Mesothelial cell of epicardium (in vitro differentiated cells): ENCODE measurements around the gene RILPL2. TPM values are rescaled to one million over a fixed set of nuclear protein-coding genes. Genes with fewer than 3 reads are reported as not detected.

Experiments used
- DNase-seq, 2 experiments: peaks; one replicate each; pipeline ENCODE4 v3.0.0; 2021; ENCODE audit warnings: low spot score in 2 of 2; ENCODE audit not compliant: unreplicated experiment in 2 of 2
- H3K27ac Mint-ChIP-seq: 2 replicates; pipeline ENCODE4 v1.8.0; 2021; ENCODE audit warnings: mixed read lengths
- H3K27me3 Mint-ChIP-seq: 2 replicates; pipeline ENCODE4 v1.8.0; 2021; ENCODE audit warnings: low read depth, mixed read lengths
- H3K36me3 Mint-ChIP-seq: 2 replicates; pipeline ENCODE4 v1.8.0; 2021; ENCODE audit warnings: mixed read lengths
- H3K4me1 Mint-ChIP-seq: 2 replicates; pipeline ENCODE4 v1.8.0; 2021; ENCODE audit warnings: mixed read lengths
- H3K4me3 Mint-ChIP-seq: 2 replicates; pipeline ENCODE4 v1.8.0; 2021; ENCODE audit warnings: mild to moderate bottlenecking, moderate library complexity, mixed read lengths
- H3K9me3 Mint-ChIP-seq: 2 replicates; pipeline ENCODE4 v1.8.0; 2021; ENCODE audit warnings: mixed read lengths
- total RNA-seq: library from RNA; stranded (reverse); gene quantifications from 3 replicates; pipeline ENCODE4 v1.2.1, GENCODE V29; 2021
- TF ChIP-seq, protein P1 (sequence below): fragments of 200-600 bp; sonication (generic); IDR thresholded peaks from one replicate; pipeline ENCODE4 v1.5.0; 2021; ENCODE audit warnings: antibody characterized with exemption; ENCODE audit not compliant: unreplicated experiment

Gene RILPL2
- total RNA-seq, 1 donor from 2014 or later: 2.4 TPM

DNA sequence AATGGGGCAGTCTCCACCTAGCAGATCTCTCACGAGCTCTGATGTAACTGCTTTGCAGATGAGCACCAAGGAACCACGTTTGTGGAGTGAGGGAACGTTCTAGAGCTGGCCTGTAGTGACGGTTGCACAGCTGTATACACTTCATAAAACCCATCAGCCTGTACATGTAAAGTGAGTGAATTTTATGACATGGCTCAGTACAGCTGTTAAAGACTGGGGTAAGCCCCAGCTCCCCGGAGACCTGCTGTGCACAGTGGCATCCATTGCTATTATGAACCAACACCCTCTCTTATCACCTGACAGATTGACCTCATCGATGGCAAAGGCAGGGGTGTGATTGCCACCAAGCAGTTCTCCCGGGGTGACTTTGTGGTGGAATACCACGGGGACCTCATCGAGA is 31.9 kb downstream of the RILPL2 start:
- H3K9me3 Mint-ChIP-seq: no peaks in the 10 kb centered on the region
- no peak overlapping the region for H3K4me3 Mint-ChIP-seq
- DNase-seq: no peak
- H3K36me3 Mint-ChIP-seq: peaks cover 27% of the 10 kb centered on the region
- H3K4me1 Mint-ChIP-seq: no peaks in the 10 kb centered on the region
- no peaks in the 10 kb centered on the region for H3K27me3 Mint-ChIP-seq
- TF ChIP-seq, protein P1, sequence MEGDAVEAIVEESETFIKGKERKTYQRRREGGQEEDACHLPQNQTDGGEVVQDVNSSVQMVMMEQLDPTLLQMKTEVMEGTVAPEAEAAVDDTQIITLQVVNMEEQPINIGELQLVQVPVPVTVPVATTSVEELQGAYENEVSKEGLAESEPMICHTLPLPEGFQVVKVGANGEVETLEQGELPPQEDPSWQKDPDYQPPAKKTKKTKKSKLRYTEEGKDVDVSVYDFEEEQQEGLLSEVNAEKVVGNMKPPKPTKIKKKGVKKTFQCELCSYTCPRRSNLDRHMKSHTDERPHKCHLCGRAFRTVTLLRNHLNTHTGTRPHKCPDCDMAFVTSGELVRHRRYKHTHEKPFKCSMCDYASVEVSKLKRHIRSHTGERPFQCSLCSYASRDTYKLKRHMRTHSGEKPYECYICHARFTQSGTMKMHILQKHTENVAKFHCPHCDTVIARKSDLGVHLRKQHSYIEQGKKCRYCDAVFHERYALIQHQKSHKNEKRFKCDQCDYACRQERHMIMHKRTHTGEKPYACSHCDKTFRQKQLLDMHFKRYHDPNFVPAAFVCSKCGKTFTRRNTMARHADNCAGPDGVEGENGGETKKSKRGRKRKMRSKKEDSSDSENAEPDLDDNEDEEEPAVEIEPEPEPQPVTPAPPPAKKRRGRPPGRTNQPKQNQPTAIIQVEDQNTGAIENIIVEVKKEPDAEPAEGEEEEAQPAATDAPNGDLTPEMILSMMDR: no peak
- no peak overlapping the region for H3K27ac Mint-ChIP-seq

DNA sequence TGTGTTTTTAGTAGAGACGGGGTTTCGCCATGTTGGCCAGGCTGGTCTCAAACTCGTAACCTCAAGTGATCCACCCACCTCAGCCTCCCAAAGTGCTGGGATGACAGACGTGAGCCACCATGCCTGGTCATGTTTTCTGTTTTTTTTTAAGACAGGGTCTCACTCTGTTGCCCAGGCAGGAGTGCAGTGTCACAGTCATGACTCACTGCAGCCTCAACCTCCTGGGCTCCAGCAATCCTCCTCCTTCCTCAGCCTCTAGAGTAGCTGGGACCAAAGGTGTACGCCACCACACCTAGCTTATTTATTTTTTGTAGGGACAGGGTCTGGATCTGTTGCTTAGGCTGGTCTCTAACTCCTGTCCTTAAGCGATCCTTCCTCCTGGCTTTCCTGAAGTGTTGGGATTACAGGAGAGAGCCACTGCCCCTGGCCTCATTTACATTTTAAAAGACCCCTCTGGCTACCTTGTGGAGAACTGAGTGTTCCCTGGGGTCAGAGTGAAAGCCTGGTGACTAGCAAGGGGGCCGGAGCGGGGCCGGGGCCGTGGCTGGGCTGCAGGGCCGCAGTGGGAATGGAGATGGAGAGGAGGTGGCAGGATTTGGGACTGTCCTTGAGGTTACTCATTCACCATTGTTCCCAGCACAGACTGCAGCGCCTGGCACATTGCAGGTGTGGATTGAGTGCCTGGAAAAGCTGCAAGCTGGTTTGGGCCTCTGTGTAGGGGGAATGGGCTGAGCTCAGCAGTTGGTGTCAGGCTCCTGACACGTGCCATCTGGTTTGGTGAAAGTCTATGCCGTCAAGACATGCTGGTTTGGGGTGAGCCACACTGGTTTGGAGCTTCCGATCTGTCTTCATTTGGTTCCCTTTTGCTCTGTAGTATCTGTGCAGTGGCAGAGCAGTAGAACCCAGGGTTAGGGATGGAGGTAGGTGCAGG is 34.5 kb downstream of the RILPL2 start:
- no peaks in the 10 kb centered on the region for H3K4me1 Mint-ChIP-seq
- no peak overlapping the region for H3K27ac Mint-ChIP-seq
- TF ChIP-seq, protein P1: no peak
- no peak overlapping the region for H3K4me3 Mint-ChIP-seq
- peaks cover 28% of the 10 kb centered on the region for H3K36me3 Mint-ChIP-seq
- no peak for DNase-seq
- no peaks in the 10 kb centered on the region for H3K27me3 Mint-ChIP-seq
- no peaks in the 10 kb centered on the region for H3K9me3 Mint-ChIP-seq

DNA sequence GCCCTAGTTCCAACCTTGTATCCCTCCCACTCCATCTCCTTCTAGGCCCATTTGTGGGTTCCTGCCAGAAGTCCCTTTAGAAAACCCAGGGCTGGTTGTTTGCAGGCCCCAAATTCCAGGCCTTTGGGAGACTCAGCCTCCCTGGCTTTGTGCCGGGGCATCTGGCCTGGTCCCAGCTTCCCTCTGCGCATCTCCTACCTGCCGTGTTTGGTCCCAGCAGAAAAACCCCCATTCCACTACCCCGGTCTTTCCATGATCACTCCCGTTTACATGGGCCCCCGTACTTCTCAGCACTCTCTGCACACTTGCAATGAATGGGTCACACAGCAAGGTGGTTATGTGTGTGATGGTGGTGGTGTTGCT is 37.2 kb downstream of the RILPL2 start:
- Mint-ChIP-seq H3K36me3 (peaks cover 36% of the 10 kb centered on the region), H3K9me3 (no peaks in the 10 kb centered on the region), H3K27ac (no peak overlapping the region), H3K4me3 (no peak overlapping the region), H3K27me3 (no peaks in the 10 kb centered on the region), H3K4me1 (no peaks in the 10 kb centered on the region)
- no peak for DNase-seq
- TF ChIP-seq, protein P1: no peak

DNA sequence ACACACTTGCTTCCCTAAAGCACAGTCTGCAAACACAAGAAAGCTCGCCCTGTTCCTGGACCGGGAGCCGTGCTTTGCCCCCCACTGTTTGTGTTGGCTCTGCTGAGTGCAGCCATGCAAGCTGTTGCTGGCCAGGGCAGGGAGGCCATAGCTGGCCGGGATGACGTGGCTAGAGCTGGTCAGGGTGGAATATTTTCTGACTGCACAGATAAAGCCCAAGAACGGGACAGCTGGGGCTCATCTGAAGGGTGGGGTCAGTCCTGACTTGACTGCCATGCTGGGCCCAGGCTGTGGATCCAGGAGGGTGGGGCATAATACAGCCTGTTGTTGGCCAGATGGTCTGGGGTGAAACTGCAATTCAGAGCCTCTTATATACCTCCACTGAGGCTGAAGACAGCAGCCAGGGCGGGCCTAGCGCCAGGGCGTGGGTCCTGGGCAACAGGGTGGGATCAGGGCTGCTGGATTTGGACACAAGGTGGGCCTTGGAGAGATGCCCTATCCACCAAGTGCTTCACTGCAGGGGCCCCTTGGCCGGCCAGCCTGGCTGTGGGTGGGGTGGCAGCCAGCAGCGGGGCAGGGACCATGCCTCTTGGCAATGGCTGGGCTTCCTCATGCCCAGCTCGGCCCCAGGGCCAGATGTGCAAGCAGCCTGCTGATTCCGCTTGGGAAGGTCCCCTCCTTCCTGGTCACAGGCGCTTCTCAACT is 37.8 kb downstream of the RILPL2 start:
- no peak overlapping the region for H3K4me3 Mint-ChIP-seq
- no peak overlapping the region for H3K27ac Mint-ChIP-seq
- H3K4me1 Mint-ChIP-seq: no peaks in the 10 kb centered on the region

DNA sequence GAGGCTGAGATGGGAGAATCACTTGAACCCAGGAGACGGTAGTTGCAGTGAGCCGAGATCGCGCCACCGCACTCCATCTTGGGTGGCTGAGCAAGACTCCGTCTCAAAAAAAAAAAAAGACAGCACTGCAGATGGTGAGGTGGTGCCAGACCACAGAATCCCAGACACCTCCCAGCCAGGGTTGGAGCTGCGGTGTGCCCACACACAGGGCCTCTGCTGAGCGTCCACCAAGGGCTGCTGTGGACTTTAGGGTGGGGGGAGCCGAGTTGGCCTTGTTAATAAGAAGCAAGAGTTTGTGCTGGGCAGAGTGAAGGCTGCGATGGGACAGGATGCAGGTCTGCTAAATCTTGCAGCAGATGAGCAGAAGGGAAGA is 38.3 kb downstream of the RILPL2 start:
- Mint-ChIP-seq H3K36me3 (peaks cover 31% of the 10 kb centered on the region), H3K27ac (no peak overlapping the region), H3K4me3 (no peak overlapping the region), H3K9me3 (no peaks in the 10 kb centered on the region), H3K27me3 (no peaks in the 10 kb centered on the region), H3K4me1 (no peaks in the 10 kb centered on the region)
- TF ChIP-seq, protein P1: no peak
- no peak for DNase-seq

More for the DNA sequence above, 37.8 kb downstream of the RILPL2 start:
- Mint-ChIP-seq H3K36me3 (peaks cover 33% of the 10 kb centered on the region), H3K9me3 (no peaks in the 10 kb centered on the region), H3K27me3 (no peaks in the 10 kb centered on the region)
- DNase-seq: no peak
- TF ChIP-seq, protein P1: no peak
